ENCODE measurements around the gene TCL1A.
A peak's percentile ranks its signal among the peaks of the same experiment; 100 is the strongest.
"Not testable (repeated sequence)": the region's sequence is repeated elsewhere in the genome, so short reads cannot be mapped to it uniquely, and the experiment has no call there.

Gene TCL1A, protein sequence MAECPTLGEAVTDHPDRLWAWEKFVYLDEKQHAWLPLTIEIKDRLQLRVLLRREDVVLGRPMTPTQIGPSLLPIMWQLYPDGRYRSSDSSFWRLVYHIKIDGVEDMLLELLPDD

GRCh38 chr14:95713596-95714371, at the start of gene TCL1A:
Gene TCL1A, minus strand, starts transcription at chr14:95714125. Its CDS starts 59 bp downstream, at chr14:95714066.
- no peak for TF ChIP-seq JUND (IDR thresholded peaks at IDR 0.05; ENCODE audit: low read depth)
- in situ Hi-C loops (cut with HindIII; ENCODE audit: low pct_unique_long_range_greater_than_20kb, low sequenced_read_pairs) = no loop called here
- DNase-seq (ENCODE audit: low read depth in 1 of 2, low spot score in 1 of 2) = no peak

- in situ Hi-C loops (cut with HindIII; ENCODE audit: low pct_unique_long_range_greater_than_20kb, low sequenced_read_pairs); DNase-seq (ENCODE audit: low read depth in 1 of 2, low spot score in 1 of 2): not testable (repeated sequence)
These were observed 49.1 kb upstream of the TCL1A start for GRCh38 chr14:95763032-95763431.

DNA sequence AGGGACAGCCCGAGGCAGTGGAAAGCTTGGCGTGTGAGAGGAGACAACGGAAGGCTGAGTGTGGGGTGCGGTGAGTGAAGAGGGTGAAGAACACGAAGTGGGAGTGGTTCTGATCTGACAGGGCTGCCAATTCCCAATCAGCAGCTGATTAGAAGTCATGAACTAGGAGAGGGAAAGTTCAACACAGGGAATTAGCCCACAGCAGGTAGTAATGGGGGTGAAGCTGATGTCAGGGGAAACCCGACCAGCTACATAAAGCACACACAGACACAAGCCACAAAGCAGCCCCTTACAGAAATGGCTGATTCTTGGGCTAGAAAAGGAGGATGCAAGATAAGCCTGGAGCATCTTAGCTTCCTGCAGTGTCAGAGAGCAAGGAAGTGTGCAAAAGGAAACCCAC, 47.5 kb upstream of the TCL1A start:
- no peak for TF ChIP-seq JUND (IDR thresholded peaks at IDR 0.05; ENCODE audit: low read depth)

GRCh38 chr14:95760596-95760995, 46.7 kb upstream of the TCL1A start:
- TF ChIP-seq JUND (IDR thresholded peaks at IDR 0.05; ENCODE audit: low read depth) = no peak
- in situ Hi-C loops (cut with HindIII; ENCODE audit: low pct_unique_long_range_greater_than_20kb, low sequenced_read_pairs) = no loop called here
- peak in 1 of 2 experiments; percentile 51 for DNase-seq (ENCODE audit: low read depth in 1 of 2, low spot score in 1 of 2)

More for the DNA sequence above, 47.5 kb upstream of the TCL1A start:
- no peak for DNase-seq (ENCODE audit: low read depth in 1 of 2, low spot score in 1 of 2)
- in situ Hi-C loops (cut with HindIII; ENCODE audit: low pct_unique_long_range_greater_than_20kb, low sequenced_read_pairs) = no loop called here

GRCh38 chr14:95759941-95760340, 46.0 kb upstream of the TCL1A start:
- peak in 1 of 2 experiments; percentile 75 for DNase-seq (ENCODE audit: low read depth in 1 of 2, low spot score in 1 of 2)
- TF ChIP-seq JUND (IDR thresholded peaks at IDR 0.05; ENCODE audit: low read depth) = no peak
- in situ Hi-C loops (cut with HindIII; ENCODE audit: low pct_unique_long_range_greater_than_20kb, low sequenced_read_pairs) = no loop called here

DNA sequence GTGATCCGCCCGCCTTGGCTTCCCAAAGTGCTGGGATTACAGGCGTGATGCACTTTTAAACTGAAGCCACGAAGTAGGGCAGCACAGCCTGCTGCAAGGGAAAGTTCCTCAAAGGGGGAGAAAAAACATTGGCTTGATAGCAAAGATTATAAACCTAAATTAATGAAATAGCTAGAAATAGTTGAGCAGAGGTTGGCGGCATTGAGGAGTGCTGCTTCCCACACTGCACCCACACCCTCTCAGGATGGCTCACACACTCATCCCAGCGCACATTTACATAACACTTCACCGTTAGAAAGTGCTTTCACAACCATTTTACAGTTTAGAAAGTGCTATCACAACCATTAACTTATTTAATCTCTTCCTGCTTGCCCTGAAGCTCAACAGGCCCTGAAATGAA, 44.4 kb upstream of the TCL1A start:
- in situ Hi-C loops (cut with HindIII; ENCODE audit: low pct_unique_long_range_greater_than_20kb, low sequenced_read_pairs) = no loop called here
- DNase-seq (ENCODE audit: low read depth in 1 of 2, low spot score in 1 of 2) = no peak
- no peak for TF ChIP-seq JUND (IDR thresholded peaks at IDR 0.05; ENCODE audit: low read depth)

DNA sequence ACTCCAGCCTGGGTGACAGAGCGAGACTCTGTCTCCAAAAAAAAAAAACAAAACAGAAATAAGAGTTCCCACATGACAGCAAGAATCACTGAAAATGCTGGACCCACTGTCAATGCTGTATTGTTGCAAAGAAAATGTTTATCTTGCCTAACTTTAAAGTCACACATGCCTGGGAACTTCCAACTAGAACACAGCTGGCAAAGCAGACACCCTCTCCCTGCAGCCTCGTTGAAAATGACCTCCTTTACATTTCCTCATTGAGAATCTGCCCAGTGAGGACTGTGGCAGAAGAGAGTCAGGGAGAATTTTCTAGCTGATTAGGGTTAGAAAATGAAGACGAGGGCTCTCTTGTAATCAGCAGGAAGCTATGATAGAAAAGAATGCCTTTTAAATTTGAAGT, 42.8 kb upstream of the TCL1A start:
- no peak for DNase-seq (ENCODE audit: low read depth in 1 of 2, low spot score in 1 of 2)
- in situ Hi-C loops (cut with HindIII; ENCODE audit: low pct_unique_long_range_greater_than_20kb, low sequenced_read_pairs) = no loop called here
- TF ChIP-seq JUND (IDR thresholded peaks at IDR 0.05; ENCODE audit: low read depth) = no peak

DNA sequence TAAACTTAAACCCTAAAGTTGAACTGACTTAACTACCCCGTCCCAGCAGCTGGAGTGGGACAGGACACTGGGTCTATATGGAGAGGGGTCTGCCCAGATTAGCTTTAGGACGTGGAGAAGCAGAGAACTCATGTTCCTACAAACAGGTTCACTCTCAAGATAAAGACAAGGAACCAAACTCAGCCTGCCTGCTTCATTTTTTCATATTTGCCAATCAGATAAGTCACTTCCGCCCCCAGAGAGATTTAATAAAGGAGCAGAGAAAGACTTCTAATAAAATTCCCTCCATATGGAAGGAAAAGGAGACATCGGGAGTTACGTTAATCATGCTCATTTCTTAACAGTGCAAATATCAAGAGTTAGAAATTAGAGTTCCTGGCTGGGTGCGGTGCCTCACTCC, 42.2 kb upstream of the TCL1A start:
- in situ Hi-C loops (cut with HindIII; ENCODE audit: low pct_unique_long_range_greater_than_20kb, low sequenced_read_pairs) = no loop called here
- no peak for TF ChIP-seq JUND (IDR thresholded peaks at IDR 0.05; ENCODE audit: low read depth)
- no peak for DNase-seq (ENCODE audit: low read depth in 1 of 2, low spot score in 1 of 2)

- no peak for DNase-seq (ENCODE audit: low read depth in 1 of 2, low spot score in 1 of 2)
- in situ Hi-C loops (cut with HindIII; ENCODE audit: low pct_unique_long_range_greater_than_20kb, low sequenced_read_pairs) = no loop called here
- no peak for TF ChIP-seq JUND (IDR thresholded peaks at IDR 0.05; ENCODE audit: low read depth)
These were observed 27.9 kb upstream of the TCL1A start for GRCh38 chr14:95741781-95742180.

- DNase-seq (ENCODE audit: low read depth in 1 of 2, low spot score in 1 of 2) = peak; percentile 76 to 98
- TF ChIP-seq JUND (IDR thresholded peaks at IDR 0.05; ENCODE audit: low read depth) = peak; percentile 35; the same call in 1 of the 2 replicates
- in situ Hi-C loops (cut with HindIII; ENCODE audit: low pct_unique_long_range_greater_than_20kb, low sequenced_read_pairs) = no loop called here
These were observed 27.1 kb upstream of the TCL1A start for GRCh38 chr14:95741038-95741490.

GRCh38 chr14:95739356-95739755, 25.4 kb upstream of the TCL1A start:
- in situ Hi-C loops (cut with HindIII; ENCODE audit: low pct_unique_long_range_greater_than_20kb, low sequenced_read_pairs) = no loop called here
- no peak for TF ChIP-seq JUND (IDR thresholded peaks at IDR 0.05; ENCODE audit: low read depth)

DNA sequence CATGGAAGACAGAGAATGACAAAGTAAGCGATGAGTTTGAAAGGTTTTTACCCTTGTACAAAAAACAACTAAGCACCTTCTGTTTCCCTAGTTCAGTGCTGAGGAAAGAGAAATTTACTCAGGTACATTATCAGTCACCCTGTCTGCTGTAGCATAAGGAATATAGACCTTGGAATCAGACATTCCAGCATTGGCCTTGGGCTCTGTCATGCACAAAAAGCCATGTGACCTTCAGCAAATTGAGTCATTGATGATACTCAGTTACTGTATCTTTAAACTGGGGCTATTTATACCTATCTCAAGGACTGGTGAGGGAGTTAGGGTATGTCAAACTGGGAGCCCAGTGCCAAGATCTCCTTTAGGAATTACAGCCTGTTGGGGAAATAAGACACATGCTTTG, 19.3 kb upstream of the TCL1A start:
- no peak for DNase-seq (ENCODE audit: low read depth in 1 of 2, low spot score in 1 of 2)
- in situ Hi-C loops (cut with HindIII; ENCODE audit: low pct_unique_long_range_greater_than_20kb, low sequenced_read_pairs) = no loop called here
- TF ChIP-seq JUND (IDR thresholded peaks at IDR 0.05; ENCODE audit: low read depth) = no peak

More at GRCh38 chr14:95739356-95739755, 25.4 kb upstream of the TCL1A start:
- no peak for DNase-seq (ENCODE audit: low read depth in 1 of 2, low spot score in 1 of 2)

DNA sequence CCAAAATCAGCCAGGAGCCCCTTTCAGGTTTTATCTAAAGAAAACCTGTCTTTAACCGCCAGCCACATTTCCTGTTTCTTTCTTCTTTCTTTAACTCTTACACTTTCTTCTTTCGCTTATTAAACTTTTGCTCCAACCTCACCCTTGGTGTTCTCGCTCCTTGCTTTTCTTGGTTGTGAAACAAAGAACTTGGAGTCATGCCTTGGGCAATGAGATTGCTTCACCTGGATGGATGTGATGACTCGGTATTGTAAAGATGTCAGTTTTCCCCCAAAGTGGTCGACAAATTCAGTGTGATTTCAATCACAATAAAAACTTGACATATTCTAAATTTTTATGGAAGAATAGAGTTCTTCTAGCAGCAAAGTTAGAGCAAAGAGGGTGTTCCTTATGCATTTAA, 16.2 kb upstream of the TCL1A start:
- no peak for DNase-seq (ENCODE audit: low read depth in 1 of 2, low spot score in 1 of 2)
- in situ Hi-C loops (cut with HindIII; ENCODE audit: low pct_unique_long_range_greater_than_20kb, low sequenced_read_pairs) = no loop called here
- TF ChIP-seq JUND (IDR thresholded peaks at IDR 0.05; ENCODE audit: low read depth) = no peak

DNA sequence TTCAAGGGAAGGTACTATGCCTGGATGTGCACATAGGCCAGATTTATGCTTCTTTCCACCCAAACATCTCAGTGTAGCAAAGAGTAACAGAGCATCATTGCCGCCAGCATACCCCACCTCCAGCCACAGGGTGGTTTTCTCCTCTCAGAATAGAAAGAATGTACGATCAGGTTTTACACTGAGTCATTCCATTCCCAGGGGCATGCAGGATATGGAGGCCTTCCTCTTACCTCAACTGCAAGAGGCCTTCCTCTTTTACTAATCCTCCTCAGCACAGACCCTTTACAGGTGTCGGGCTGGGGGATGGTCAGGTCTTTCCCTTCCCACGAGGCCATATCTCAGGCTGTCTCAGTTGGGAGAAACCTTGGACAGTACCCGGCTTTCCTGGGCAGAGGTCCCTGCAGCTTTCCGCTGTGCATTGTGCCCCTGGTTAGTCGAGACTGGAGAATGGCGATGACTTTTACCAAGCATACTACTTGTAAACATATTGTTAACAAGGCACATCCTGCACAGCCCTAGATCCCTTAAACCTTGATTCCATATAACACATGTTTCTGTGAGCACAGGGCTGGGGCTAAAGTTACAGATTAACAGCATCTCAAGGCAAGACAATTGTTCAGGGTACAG, 15.6 kb upstream of the TCL1A start:
- DNase-seq (ENCODE audit: low read depth in 1 of 2, low spot score in 1 of 2); in situ Hi-C loops (cut with HindIII; ENCODE audit: low pct_unique_long_range_greater_than_20kb, low sequenced_read_pairs): not testable (repeated sequence)
